HL-60 (cell line): Measurements from ENCODE around the gene EGFL7.

Experiments used
- DNase-seq, 2 experiments: peaks; one replicate each; pipeline ENCODE4 v3.0.0-alpha.2; 2010 to 2020; ENCODE audit warnings: low read depth in 1 of 2, low spot score in 1 of 2
- H3K27ac ChIP-seq: fragments of 250-450 bp; sonication (Bioruptor Pico); replicated peaks from 2 replicates; pipeline ENCODE4 v1.5.1; 2020; ENCODE audit warnings: mild to moderate bottlenecking, moderate library complexity
- H3K27me3 ChIP-seq: fragments of 250-450 bp; sonication (Bioruptor Pico); 2 replicates; pipeline ENCODE4 v1.5.1; 2021; ENCODE audit warnings: mild to moderate bottlenecking, moderate library complexity; ENCODE audit not compliant: insufficient read depth, poor library complexity, severe bottlenecking
- H3K4me3 ChIP-seq: replicated peaks from 2 replicates; pipeline ENCODE4 v1.5.1; 2011; ENCODE audit warnings: mild to moderate bottlenecking, control low read depth, low read length; ENCODE audit not compliant: insufficient read depth
- GABPA ChIP-seq: IDR thresholded peaks from 2 replicates; pipeline ENCODE4 v1.6.1; 2012; ENCODE audit warnings: low read depth
- POLR2AphosphoS5 ChIP-seq: IDR thresholded peaks from 2 replicates; pipeline ENCODE4 v1.6.1; 2012; ENCODE audit warnings: low read depth
- REST ChIP-seq: IDR thresholded peaks from 2 replicates; pipeline ENCODE4 v1.6.1; 2012; ENCODE audit warnings: low read depth; ENCODE audit not compliant: insufficient replicate concordance
- SPI1 ChIP-seq: IDR thresholded peaks from 2 replicates; pipeline ENCODE4 v1.6.1; 2012; ENCODE audit warnings: low read depth, mild to moderate bottlenecking, borderline replicate concordance
- TF ChIP-seq, protein P1 (sequence below): IDR thresholded peaks from one replicate; pipeline ENCODE4 v1.5.1; 2011; ENCODE audit warnings: low read length, control low read depth, inconsistent platforms; ENCODE audit not compliant: insufficient read depth

Gene EGFL7

GRCh38 chr9:136621734-136622093, 41.0 kb upstream of the EGFL7 start:
- TF ChIP-seq POLR2AphosphoS5 (no peak), SPI1 (no peak)
- TF ChIP-seq, protein P1, sequence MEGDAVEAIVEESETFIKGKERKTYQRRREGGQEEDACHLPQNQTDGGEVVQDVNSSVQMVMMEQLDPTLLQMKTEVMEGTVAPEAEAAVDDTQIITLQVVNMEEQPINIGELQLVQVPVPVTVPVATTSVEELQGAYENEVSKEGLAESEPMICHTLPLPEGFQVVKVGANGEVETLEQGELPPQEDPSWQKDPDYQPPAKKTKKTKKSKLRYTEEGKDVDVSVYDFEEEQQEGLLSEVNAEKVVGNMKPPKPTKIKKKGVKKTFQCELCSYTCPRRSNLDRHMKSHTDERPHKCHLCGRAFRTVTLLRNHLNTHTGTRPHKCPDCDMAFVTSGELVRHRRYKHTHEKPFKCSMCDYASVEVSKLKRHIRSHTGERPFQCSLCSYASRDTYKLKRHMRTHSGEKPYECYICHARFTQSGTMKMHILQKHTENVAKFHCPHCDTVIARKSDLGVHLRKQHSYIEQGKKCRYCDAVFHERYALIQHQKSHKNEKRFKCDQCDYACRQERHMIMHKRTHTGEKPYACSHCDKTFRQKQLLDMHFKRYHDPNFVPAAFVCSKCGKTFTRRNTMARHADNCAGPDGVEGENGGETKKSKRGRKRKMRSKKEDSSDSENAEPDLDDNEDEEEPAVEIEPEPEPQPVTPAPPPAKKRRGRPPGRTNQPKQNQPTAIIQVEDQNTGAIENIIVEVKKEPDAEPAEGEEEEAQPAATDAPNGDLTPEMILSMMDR: no peak
- Histone ChIP-seq H3K27me3 (no peaks in the 10 kb centered on the region), H3K27ac (no peak overlapping the region), H3K4me3 (no peak overlapping the region)
- DNase-seq: no peak

- Histone ChIP-seq H3K4me3 (no peak overlapping the region), H3K27ac (no peak overlapping the region), H3K27me3 (no peaks in the 10 kb centered on the region)
- TF ChIP-seq REST (no peak), GABPA (no peak), SPI1 (no peak), POLR2AphosphoS5 (no peak)
- TF ChIP-seq, protein P1: no peak
- DNase-seq: no peak
These were observed 40.2 kb upstream of the EGFL7 start for GRCh38 chr9:136622538-136622948.

DNA sequence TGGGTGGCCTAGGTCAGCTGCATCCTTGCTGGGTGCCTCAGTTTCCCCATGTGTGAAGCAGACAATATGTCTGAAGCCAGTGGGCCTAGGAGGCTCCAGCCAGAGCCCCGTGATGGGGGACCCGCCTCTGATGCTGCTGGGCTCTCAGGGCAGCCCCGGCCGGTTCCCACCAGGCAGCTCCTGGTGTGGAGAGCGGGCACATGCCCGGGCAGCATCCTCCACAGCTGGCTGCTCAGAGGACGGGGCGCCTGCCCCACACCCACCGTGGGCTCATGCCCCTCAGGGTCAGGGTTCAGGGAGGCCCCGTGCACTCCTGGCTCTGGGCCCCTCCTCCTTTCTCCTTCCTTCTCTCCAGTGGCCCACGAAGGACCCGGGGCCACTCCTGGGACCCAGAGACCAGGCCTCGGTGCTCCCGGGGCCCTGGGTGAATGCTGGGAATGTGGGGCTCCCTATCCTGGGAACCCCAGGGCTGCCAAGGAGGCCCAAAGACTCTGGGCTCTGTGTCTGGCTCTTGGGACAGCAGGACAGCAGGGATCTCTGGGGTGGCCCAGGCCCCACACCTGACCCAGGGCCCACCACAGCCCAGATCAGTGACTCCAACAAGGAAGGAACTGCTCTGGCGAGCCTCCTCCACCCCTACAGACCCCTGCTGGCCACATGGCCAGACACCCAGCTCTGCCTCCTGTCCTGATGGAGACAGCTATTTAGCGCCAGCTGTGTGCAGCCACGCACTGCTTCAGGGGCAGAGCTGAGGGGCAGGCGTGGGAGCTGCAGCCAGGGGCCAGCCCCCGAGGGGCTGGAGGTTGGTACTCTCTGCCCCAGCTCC, 39.5 kb upstream of the EGFL7 start:
- no peak overlapping the region for H3K27ac ChIP-seq
- H3K27me3 ChIP-seq: no peaks in the 10 kb centered on the region
- no peak overlapping the region for H3K4me3 ChIP-seq

More for the DNA sequence above, 39.5 kb upstream of the EGFL7 start:
- no peak for DNase-seq
- TF ChIP-seq, protein P1: no peak
- TF ChIP-seq REST (no peak), GABPA (no peak), POLR2AphosphoS5 (no peak), SPI1 (no peak)
